RPMI8226 (cell line): ENCODE results near the gene C1QBP.
A peak's percentile ranks its signal among the peaks of the same experiment; 100 is the strongest.
"Not testable (repeated sequence)": the region's sequence is repeated elsewhere in the genome, so short reads cannot be mapped to it uniquely, and the experiment has no call there.

ENCODE experiments used
- DNase-seq: peaks from one replicate; pipeline ENCODE4 v3.0.0-alpha.2; 2015

Gene C1QBP

DNA sequence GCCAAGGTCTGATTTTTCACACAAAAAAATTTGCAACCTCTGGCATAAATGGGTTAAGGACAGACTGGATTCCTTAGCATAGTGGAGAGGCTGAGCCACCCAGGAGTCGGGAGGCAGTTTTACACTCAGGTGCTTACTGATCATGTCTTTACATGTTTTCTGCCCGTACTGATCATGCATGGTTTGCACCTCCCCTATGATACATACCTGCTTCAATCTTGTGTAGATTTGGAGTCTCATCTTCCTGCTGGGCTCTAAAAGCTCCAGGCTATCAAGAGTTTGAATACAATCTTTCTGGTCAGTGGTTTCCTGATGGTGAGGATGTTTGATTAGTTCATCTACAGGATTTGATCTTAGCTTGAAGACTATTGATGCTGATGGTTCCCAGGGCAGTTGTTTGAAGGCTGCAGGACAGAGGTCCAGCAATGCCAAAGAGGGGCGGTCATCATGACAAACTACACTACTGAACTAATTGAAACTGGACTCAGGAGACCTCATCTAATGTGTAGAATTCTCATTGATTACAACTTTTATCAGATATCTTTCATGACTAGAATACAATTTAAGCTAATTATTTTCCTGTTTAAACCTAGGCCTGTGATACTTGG lies 6.9 kb downstream of the C1QBP start:
- DNase-seq: no peak

GRCh38 chr17:5431234-5431633 lies 7.7 kb downstream of the C1QBP start:
- DNase-seq: not testable (repeated sequence)

DNA sequence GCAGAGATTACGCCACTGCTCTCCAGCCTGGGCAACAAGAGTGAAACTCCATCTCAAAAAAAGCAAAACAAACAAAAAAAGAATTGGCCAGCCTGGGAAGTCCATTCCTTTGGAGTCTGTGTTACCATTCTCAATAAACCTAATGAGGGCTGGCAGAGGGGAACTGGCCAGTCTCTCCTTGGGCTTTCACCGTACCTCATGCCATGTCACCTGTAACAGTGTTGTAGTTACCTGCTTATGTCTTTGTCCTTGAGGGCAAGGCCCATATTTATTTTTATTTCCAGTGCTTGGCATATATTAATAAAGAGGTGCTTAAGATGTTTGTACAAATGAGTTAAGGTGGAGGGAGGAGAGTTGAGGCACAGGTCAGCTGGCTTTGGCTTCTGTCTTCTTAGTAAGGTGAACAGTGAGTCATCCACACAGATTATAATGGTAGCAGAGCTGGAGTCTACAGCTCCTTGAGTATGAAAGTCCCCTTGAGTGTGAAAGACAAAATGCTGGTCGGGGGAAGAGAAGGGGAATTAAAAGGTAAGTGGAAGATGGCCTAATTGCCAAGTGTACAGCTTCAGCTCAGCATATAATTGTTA lies 8.4 kb downstream of the C1QBP start:
- no peak for DNase-seq

- no peak for DNase-seq
Observed at GRCh38 chr17:5429191-5429887, 9.6 kb downstream of the C1QBP start.

GRCh38 chr17:5425826-5426225 lies 13.1 kb downstream of the C1QBP start:
- DNase-seq: no peak

GRCh38 chr17:5424909-5425308 lies 14.0 kb downstream of the C1QBP start:
- no peak for DNase-seq

GRCh38 chr17:5422505-5422904 lies 16.4 kb downstream of the C1QBP start:
- no peak for DNase-seq

DNA sequence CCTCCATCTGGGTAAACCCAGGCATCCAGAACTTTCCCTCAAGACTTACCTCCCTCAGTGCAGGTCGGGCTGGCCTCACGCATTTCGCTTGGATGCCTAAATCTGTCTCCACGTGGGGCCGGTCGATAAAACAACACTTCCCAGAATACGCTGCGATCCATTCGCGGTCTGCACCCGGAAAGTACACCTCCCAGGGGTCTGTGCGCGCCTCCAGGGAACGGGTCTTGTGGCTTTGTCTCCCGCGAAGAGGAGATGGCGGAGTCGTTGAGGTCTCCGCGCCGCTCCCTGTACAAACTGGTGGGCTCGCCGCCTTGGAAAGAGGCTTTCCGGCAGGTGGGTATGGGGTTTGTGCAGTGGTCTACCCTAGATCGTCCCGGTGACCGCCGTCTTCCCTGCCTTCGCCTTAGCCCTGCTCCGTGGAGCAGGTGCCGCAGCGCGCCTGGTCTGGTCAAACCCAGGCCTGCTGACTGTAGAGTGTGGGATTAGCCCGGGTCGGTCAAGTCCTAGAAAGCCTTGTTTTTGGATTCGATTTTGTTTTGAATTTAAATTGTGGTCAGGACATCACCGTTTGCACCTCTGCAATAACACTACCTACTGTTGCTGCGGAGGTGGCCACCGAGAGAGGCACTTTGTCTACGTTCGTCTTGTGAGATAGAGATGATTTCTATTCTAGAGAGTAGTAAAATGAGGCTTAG lies 18.8 kb downstream of the C1QBP start, which contains the start of gene RPAIN:
RPAIN (plus strand) TSS at position 224 of the 695 bp plus-strand sequence; CDS start at position 253, 29 bp downstream.
- DNase-seq: peak; percentile 86

- peak; percentile 90 for DNase-seq
Observed at GRCh38 chr17:5419356-5419958, 19.5 kb downstream of the C1QBP start, which contains the start of gene NUP88. Gene NUP88, minus strand, starts transcription at chr17:5419662. Its CDS starts 12 bp downstream, at chr17:5419650.

- DNase-seq: peak; percentile 74
Observed at GRCh38 chr17:5418858-5419355, 20.0 kb downstream of the C1QBP start.

DNA sequence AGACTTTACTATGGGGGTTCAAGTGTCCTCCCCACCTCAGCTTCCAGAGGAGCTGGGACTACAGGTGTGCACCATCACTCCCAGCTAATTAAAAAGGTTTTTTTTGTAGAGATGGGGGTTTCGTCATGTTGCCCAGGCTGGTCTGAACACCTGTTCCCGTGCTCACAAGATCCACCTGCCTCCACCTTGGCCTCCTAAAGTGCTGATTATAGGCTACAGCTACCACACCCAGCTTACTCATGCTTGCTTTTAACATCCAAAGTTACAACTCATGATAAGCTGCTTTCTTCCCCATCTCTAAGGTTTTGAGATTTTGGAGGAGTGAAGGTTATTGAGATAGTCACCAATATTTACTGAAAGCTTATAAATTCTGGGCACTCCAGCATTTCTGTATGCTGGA lies 22.1 kb downstream of the C1QBP start:
- no peak for DNase-seq

GRCh38 chr17:5413682-5414081 lies 25.3 kb downstream of the C1QBP start:
- no peak for DNase-seq

DNA sequence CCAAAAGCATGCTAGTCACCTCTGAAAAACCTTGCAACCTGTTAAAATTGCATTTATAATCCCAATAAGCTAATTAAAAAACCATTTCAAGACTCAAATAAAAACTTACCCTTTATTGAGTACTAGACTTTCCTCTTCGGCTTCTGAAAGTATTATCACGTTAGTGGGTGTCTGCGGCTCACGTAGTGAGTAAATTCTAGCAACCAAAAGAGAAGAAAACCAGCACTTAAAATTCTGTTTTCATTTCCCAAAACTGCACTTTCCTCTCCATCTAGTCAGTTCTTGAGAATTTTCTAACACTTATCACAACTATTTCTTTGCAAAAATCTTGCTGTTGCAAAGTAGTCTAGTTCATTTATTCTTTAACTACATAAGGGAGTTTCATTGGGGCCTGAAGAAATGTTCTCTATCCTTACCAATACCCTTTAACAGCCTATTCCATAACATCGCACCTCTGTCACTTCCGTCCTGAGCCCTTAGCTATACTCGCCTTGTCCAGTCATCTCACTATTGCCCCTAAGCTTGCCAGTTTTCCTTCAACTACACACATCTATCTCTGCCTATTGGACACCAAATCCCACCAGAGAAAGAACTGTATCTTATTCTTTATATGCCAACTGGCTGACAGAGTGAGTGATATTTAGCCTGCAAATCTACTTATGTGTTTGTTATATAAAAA lies 28.2 kb downstream of the C1QBP start:
- DNase-seq: no peak

DNA sequence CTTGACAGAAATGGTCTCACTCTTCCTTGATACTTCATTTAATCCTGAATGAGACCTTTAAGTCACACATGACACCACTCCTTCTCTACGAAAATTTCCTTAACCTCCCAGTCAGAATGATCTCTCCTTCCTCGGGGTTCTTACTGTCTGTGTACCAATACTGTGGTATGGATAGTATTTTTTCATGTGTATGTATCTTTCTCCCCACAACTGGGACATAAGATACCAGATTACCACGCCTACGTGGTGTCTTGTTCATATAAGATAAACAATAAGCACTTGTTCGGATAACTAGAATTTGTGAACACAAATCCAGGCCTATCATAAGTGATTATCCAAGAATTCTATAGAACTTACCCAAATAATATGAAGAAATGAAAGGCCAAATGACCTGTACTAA lies 30.8 kb downstream of the C1QBP start:
- DNase-seq: no peak

- no peak for DNase-seq
Observed at GRCh38 chr17:5405400-5405799, 33.6 kb downstream of the C1QBP start.

- DNase-seq: no peak
Observed at GRCh38 chr17:5399767-5400166, 39.2 kb downstream of the C1QBP start.

DNA sequence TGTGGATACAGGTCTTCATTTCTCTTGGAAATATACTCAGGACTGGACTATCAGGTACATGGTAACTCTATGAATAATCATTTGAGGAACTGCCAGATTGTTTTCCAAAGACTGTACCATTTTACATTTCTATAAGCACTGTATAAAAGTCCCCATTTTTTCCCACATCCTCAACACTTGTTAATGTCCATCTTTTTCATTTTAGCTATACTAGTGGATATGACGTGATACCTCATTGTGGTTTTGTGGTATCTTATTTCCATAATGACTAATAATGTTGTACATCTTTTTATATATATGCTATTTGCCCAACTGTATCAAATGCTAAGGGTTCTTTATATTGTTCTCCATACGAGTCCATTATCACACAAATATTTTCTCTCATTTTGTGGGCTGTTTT lies 42.3 kb downstream of the C1QBP start:
- no peak for DNase-seq

GRCh38 chr17:5391678-5392077 lies 47.3 kb downstream of the C1QBP start:
- no peak for DNase-seq
